Measurements from ENCODE around the gene KRTAP4-11.
"Not testable (repeated sequence)": the region's sequence is repeated elsewhere in the genome, so short reads cannot be mapped to it uniquely, and the experiment has no call there.

The KRTAP4-11 gene

DNA sequence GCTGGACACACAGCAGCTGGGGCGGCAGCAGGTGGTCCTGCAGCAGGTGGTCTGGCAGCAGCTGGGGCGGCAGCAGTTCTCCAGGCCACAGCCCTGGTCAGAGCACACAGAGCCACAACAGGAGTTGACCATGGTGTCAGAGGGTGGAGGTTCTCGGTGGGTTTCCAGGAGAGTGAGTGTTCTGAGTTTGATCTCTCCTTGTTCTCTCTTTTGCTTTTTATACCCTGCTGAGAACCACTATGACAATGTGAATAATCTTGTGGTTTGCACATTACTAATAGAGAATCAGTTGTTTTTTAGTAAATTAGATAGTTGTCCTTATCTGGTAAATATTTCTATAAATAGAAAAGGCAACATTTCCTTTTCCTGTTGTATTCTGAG lies 5.8 kb upstream of the KRTAP4-11 start, which contains the start of gene KRTAP4-12:
KRTAP4-12 (minus strand) TSS at position 192 of the 381 bp plus-strand sequence; CDS start at position 132, 60 bp downstream.
- DNase-seq (ENCODE audit: low read depth in 1 of 2, low spot score in 1 of 2), result not testable (repeated sequence)

DNA sequence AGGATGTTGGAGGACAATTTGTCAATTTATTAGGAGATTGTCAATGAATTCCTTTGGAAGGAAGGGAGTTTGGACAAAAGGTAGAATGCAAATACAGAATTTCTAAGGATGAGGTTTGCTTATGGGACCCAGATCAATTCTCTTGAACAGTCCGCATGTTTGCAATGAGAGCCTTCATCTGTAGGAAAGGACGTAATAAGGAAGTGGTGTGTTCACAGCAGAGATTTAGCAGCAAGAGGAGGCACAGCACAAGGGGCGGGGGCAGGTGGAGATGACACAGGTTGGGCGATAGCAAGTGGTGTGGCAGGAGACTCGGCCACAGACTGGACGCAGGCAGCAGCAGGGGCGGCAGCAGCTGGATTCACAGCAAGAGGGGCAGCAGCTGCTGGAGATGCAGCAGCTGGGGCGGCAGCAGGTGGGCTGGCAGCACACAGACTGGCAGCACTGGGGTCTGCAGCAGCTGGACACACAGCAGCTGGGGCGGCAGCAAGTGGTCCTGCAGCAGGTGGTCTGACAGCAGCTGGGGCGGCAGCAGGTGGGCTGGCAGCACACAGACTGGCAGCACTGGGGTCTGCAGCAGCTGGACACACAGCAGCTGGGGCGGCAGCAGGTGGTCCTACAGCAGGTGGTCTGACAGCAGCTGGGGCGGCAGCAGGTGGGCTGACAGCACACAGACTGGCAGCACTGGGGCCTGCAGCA lies 5.3 kb upstream of the KRTAP4-11 start:
- not testable (repeated sequence) for DNase-seq (ENCODE audit: low read depth in 1 of 2, low spot score in 1 of 2)

DNA sequence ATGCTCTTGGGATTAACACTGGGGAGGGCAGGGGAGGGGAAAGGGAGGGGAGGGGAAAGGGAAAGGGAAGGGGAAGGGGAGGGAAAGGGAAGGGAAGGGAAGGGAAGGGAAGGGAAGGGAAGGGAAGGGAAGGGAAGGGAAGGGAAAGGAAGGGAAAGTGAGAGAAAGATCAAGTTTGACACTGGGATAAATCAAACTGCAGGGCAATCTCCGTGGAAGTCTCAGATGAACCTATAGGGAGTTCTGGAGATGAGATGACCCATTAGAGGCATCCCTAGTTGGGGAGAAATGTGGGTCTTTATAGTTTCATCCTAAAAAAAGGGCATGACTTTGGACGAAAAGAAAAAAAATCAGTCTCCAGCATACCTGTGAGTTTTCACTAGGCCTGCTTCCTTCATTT lies 3.6 kb upstream of the KRTAP4-11 start:
- no peak for DNase-seq (ENCODE audit: low read depth in 1 of 2, low spot score in 1 of 2)

DNA sequence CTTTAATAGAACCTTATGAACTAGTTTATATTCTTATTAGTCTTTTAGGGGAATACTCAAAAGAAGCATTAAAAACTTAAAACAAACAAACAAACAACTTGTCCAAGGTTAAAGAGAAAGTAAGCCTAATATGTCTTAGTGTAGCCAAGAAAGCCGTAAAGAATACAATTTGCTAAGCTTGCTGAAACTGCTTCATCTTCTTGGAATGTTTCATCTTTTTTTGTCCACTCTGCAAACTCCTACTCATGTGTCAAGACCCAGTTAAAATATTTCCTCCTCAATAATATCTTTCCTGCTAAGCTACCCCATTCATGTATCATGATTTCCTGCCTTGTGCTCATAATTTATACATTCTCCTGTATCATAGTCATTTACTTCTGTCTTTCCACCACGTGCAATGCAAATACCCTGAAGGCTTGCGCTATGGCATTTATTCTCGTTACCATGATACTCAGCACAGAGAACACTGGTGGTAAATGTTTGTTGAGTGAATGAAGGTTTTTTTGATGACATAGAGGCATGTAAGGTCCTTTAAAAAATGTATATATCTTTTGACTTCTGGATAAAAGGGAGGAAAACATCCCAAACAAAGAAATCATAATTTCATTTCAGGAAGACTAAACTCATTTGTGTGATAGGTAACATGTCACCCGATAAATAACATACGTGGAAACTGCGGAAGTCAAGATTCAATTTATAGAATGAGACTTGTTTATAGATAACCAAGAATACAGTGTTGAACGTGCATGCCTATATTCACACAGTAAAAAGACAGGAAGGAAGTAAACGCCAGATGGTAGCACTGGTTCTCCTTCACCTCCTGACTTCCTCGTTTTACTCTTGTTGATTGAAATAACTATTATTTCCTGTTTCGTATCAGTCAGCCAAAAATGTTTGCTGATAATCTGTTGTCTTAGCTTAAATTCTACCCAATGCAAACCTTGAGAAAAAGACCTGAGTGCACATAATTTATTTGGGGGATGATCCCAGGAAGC lies 1.8 kb upstream of the KRTAP4-11 start:
- not testable (repeated sequence) for DNase-seq (ENCODE audit: low read depth in 1 of 2, low spot score in 1 of 2)

DNA sequence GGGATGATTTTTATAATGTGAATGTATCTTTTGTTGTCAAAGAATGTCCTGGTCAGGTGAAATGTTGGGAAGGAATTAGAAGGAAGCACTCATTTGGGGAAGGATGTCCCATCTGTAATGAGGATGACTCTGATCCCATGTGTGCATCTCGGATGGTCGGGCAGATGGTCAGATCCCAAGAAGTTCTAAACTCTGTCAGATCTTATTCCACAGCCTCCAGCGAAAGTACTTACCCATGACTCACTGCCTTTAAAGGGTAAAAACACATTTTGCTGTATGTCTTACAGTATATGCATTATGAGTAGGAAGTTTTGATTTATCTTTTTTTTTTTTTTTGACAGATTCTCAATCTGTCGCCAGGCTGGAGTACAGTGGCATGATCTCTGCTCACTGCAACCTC lies 548 bp upstream of the KRTAP4-11 start:
- no peak for DNase-seq (ENCODE audit: low read depth in 1 of 2, low spot score in 1 of 2)

DNA sequence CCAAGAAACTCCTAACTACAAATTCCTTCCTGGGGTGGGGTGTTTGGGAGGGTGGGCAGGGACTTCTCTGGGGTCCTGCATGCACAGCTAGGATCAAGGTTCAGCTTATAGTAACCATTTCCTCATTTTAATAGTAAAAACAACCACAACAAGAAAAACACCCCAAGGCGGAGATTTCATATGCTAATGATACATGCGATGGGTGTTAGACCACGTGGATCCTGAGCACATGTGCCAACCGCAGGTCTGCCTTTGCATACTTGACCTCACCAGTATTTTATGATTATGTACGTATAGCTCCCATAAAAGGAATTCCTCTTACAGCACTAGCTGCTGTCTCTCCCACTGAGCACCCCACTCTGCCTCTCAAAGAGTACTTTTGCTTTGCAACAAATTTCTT lies 1.9 kb downstream of the KRTAP4-11 start:
- DNase-seq (ENCODE audit: low read depth in 1 of 2, low spot score in 1 of 2), result no peak

DNA sequence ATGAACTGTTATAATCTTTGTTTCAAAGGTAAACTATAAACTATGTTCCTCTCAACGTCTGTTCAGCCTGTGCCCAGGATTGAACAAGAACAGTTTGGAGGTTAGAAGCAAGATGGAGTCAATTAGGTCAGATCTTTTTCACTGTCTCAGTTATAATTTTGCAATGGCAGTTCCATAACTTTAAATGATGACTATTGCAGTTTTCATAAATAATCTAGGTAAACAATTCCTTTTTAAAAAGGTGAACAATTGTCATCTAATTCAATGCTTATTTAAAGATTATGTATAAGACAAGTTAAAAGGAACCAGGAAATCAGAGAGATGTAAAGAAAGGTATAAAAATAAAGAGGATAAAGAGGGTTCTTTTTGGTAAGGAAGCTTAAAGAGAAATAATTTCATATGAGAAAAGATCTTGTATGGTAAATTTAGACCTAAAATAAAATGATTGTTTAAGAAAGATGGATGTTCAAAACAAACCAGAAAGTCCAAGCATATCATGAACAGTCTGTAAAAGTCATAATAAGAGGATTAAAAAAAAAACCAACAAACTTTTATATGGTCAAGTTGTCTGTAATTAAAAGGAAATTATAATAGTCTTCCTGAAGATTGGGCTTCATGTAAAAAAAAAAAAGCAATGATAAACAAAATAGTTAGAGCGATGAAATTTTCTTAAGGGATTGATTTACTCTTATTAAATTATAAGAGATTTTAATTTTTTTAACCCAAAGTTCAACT lies 6.9 kb downstream of the KRTAP4-11 start:
- no peak for DNase-seq (ENCODE audit: low read depth in 1 of 2, low spot score in 1 of 2)

DNA sequence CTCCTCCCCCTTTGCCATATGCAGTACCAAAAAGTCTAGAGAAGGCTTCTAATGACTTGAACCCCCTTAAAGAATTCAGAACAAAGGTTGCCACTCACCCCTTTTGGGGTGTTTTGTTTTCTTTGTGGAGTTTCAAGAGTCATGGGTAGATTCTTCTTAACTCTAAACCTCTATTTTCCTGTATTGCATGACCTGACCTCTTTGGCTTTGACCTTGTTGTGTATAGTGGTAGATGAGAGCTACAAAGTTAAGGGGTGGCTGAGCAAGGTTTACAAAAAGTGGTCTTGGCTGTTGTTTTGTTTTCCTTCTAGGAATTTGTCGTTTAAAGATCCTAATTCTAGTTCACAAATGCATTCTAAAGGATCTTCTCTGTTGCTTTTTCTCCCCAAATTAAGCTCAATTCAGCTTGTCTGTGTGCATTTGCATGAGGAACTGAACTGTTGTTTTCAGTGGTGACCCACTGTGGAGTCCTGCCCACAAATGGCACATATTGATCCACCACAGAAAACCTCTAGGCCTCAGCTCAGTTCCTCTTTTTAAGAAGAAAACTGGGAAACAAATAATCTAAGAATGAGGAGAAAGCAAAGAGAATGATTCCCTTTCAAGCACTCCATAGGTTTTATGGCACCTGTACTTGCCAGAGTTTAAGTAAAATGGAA lies 9.3 kb downstream of the KRTAP4-11 start:
- DNase-seq (ENCODE audit: low read depth in 1 of 2, low spot score in 1 of 2), result not testable (repeated sequence)

DNA sequence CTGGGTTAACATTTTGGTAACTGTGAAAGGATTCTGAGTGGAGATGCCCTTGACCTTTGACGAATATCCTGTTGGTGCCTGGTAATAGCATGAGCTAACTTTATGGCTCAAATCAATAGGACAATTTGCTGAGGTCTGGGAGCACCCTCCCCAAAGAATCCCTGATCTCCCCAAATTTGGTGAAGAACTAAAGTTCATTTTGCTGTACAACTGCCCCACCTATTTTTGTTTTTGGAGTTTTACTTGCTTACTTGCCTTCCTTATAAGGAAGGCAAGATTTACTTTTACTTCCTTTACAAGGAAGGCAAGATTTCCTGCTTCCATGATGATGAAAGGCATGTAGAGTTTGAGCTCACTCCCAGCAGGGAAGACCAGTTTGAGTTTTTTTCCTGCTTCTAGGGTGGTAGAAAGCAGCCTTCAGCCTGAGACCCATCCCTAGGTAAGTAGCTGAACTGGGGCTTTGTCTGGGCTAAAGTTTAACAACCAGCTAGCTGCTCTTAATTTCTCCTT lies 10.2 kb downstream of the KRTAP4-11 start:
- no peak for DNase-seq (ENCODE audit: low read depth in 1 of 2, low spot score in 1 of 2)

DNA sequence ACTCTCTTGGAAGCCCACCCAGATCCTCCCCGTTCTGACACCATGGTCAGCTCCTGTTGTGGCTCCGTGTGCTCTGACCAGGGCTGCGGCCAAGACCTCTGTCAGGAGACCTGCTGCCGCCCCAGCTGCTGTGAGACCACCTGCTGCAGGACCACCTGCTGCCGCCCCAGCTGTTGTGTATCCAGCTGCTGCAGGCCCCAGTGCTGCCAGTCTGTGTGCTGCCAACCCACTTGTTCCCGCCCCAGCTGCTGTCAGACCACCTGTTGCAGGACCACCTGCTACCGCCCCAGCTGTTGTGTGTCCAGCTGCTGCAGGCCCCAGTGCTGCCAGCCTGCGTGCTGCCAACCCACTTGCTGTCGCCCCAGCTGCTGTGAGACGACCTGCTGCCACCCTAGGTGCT lies 12.8 kb downstream of the KRTAP4-11 start, which contains the start of gene KRTAP4-9:
KRTAP4-9 (plus strand) TSS at position 43 of the 400 bp plus-strand sequence; CDS start at position 43, 0 bp downstream.
- DNase-seq (ENCODE audit: low read depth in 1 of 2, low spot score in 1 of 2), result not testable (repeated sequence)

DNA sequence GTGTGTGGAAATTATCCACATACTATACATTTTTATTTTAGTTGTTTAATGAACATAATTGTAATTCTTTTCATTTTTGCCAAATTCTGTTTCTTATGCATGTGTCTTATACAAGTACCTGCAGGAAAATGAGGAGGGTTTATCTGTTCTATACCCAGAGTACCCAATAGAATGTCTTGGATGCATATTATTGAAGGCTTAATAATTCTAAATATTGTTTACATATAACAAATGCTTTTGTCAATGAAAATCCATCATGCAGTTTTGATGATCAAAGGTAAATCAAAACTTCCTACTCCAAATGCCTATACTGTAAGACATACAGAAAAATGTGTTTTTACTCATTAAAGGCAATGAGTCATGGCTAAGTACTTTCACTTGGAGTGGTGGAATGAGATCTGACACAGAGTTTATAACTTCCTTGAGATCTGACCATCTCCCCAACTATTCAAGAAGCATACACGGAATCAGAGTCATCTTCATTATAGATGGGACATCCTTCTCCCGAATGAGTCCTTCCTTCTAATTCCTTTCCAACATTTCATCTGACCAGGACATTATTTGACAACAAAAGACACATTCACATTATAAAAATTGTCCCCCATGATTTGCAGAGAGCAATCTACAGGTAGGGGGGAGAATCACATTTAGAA lies 13.7 kb downstream of the KRTAP4-11 start:
- DNase-seq (ENCODE audit: low read depth in 1 of 2, low spot score in 1 of 2), result not testable (repeated sequence)

DNA sequence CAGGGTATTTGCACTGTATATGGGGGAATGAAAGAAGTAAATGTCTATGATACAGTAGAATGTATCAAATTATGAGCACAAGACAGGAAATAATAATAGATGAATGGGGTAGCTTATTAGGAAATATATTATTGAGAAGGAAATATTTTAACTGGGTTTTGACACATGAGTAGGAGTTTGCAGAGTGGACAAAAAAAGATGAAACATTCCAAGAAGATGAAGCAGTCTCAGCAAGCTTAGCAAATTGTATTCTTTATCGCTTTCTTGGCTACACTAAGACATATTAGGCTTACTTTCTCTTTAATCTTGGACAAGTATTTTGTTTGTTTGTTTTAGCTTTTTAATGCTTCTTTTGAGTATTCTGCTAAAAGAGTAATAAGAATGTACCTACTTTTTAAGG lies 14.3 kb downstream of the KRTAP4-11 start:
- DNase-seq (ENCODE audit: low read depth in 1 of 2, low spot score in 1 of 2), result no peak

DNA sequence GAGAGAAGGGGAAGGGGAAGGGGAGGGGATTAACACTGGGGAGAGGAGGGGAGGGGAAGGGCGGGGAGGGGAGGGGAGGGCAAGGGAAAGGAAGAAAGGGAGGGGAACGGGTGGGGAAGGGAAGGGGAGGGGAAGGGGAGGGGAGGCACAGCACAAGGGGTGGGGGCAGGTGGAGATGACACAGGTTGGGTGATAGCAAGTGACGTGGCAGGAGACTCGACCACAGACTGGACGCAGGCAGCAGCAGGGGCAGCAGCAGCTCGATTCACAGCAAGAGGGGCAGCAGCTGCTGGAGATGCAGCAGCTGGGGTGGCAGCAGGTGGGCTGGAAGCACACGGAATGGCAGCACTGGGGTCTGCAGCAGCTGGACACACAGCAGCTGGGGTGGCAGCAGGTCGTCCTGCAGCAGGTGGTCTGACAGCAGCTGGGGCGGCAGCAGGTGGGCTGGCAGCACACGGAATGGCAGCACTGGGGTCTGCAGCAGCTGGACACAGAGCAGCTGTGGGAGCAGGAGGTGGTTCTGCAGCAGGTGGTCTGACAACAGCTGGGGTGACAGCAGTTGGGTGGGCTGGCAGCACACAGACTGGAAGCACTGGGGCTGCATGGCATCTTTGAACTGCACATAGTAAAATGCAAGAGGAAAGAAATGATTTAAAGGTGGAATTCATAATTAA lies 16.4 kb downstream of the KRTAP4-11 start, which contains the start of gene KRTAP4-16:
KRTAP4-16 (minus strand) TSS at position 624 of the 674 bp plus-strand sequence; CDS start at position 624, 0 bp downstream.
- no peak for DNase-seq (ENCODE audit: low read depth in 1 of 2, low spot score in 1 of 2)

DNA sequence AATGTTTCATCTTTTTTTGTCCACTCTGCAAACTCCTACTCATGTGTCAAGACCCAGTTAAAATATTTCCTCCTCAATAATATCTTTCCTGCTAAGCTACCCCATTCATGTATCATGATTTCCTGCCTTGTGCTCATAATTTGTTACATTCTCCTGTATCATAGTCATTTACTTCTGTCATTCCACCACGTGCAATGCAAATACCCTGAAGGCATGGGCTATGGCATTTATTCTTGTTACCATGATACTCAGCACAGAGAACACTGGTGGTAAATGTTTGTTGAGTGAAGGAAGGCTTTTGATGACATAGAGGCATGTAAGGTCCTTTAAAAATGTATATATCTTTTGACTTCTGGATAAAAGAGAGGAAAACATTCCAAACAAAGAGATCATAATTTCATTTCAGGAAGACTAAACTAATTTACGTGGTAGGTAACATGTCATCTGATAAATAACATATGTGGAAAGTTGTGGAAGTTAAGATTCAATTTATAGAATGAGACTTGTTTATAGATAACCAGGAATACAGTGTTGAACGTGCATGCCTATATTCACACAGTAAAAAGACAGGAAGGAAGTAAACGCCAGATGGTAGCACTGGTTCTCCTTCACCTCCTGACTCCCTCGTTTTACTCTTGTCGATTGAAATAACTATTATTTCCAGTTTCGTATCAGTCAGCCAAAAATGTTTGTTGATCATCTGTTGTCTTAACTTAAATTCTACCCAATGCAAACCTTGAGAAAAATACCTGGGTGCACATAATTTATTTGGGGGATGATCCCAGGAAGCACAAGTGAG lies 18.3 kb downstream of the KRTAP4-11 start:
- not testable (repeated sequence) for DNase-seq (ENCODE audit: low read depth in 1 of 2, low spot score in 1 of 2)

DNA sequence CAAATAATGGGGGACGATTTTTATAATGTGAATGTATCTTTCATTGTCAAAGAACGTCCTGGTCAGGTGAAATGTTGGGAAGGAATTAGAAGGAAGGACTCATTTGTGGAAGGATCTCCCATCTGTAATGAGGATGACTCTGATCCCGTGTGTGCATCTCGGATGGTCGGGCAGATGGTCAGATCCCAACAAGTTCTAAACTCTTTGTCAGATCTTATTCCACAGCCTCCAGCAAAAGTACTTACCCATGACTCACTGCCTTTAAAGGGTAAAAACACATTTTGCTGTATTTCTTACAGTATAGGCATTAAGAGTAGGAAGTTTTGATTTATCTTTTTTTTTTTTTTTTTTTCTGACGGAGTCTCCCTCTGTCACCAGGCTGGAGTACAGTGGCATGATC lies 19.7 kb downstream of the KRTAP4-11 start:
- DNase-seq (ENCODE audit: low read depth in 1 of 2, low spot score in 1 of 2), result no peak

DNA sequence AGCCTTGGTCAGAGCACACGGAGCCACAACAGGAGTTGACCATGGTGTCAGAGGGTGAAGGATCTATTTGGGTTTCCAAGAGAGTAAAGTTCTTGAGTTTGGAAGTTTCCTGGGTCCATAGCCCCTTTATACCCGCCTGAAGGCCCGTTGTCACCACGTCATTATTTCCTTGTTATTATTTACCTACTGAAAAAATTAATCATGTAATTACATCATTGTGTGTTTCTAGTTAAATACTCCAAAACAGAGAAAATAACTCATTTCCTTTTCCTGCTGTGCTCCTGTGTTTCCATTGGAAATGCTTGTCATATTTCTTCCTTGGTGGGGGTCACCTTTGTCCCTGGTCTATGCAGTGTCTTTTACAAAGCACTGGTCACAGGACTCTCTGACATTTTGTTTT lies 20.1 kb downstream of the KRTAP4-11 start, which contains the start of gene KRTAP4-8:
KRTAP4-8 (minus strand) TSS at position 101 of the 400 bp plus-strand sequence; CDS start at position 43, 58 bp downstream.
- no peak for DNase-seq (ENCODE audit: low read depth in 1 of 2, low spot score in 1 of 2)

DNA sequence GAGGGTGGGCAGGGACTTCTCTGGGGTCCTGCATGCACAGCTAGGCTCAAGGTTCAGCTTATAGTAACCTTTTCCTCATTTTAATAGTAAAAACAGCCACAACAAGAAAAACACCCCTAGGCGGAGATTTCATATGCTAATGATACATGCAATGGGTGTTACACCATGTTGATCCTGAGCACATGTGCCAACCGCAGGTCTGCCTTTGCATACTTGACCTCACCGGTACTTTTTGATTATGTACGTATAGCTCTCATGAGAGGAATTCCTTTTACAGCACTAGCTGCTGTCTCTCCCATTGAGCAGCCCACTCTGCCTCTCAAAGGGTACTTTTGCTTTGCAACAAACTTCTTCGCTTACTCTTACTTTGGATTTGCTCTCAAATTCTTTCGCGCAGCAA lies 22.1 kb downstream of the KRTAP4-11 start:
- no peak for DNase-seq (ENCODE audit: low read depth in 1 of 2, low spot score in 1 of 2)

DNA sequence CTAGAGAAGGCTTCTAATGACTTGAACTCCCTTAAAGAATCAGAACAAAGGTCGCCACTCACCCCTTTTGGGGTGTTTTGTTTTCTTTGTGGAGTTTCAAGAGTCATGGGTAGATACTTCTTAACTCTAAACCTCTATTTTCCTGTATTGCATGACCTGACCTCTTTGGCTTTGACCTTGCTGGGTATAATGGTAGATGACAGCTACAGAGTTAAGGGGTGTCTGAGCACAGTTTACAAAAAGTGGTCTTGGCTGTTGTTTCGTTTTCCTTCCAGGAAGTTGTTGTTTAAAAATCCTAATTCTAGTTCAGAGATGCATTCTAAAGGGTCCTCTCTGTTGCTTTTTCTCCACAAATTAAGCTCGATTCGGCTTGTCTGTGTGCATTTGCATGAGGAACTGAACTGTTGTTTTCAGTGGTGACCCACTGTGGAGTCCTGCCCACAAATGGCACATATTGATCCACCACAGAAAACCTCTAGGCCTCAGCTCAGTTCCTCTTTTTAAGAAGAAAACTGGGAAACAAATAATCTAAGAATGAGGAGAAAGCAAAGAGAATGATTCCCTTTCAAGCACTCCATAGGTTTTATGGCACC lies 29.3 kb downstream of the KRTAP4-11 start:
- not testable (repeated sequence) for DNase-seq (ENCODE audit: low read depth in 1 of 2, low spot score in 1 of 2)
